IMR-90 (cell line): ENCODE data around the gene EYS.

Experiments used
- FOS ChIP-seq: fragments of 150-350 bp; IDR thresholded peaks from 2 replicates; pipeline ENCODE4 v1.6.1; 2016; ENCODE audit warnings: low read depth, low read length
- MAZ ChIP-seq: IDR thresholded peaks from 2 replicates; pipeline ENCODE4 v1.6.1; 2012; ENCODE audit warnings: low read depth, mild to moderate bottlenecking, low read length, improper control_type of control experiment, moderate library complexity, borderline replicate concordance
- POLR2A ChIP-seq: IDR thresholded peaks from 2 replicates; pipeline ENCODE4 v1.6.1; 2012; ENCODE audit warnings: mild to moderate bottlenecking, low read depth, low read length
- RAD21 ChIP-seq: IDR thresholded peaks from 2 replicates; pipeline ENCODE4 v1.6.1; 2012; ENCODE audit warnings: low read length, improper control_type of control experiment
- RCOR1 ChIP-seq: IDR thresholded peaks from 2 replicates; pipeline ENCODE4 v1.6.1; 2012; ENCODE audit warnings: mild to moderate bottlenecking, low read length, improper control_type of control experiment; ENCODE audit not compliant: insufficient replicate concordance
- SMC3 ChIP-seq: fragments of 150-350 bp; IDR thresholded peaks from 2 replicates; pipeline ENCODE4 v1.6.1; 2016; ENCODE audit warnings: low read depth, mild to moderate bottlenecking, antibody characterized with exemption, low read length, moderate library complexity
- TF ChIP-seq, protein P1 (sequence below): conservative IDR thresholded peaks from 2 replicates; pipeline ENCODE4 v1.5.1; 2012; ENCODE audit warnings: mild to moderate bottlenecking, low read depth, low read length, improper control_type of control experiment
- TF ChIP-seq, protein P2 (sequence below): fragments of 150-350 bp; IDR thresholded peaks from 2 replicates; pipeline ENCODE4 v1.6.1; 2017; ENCODE audit warnings: mild to moderate bottlenecking, antibody characterized with exemption, low read length, low read depth

DNA sequence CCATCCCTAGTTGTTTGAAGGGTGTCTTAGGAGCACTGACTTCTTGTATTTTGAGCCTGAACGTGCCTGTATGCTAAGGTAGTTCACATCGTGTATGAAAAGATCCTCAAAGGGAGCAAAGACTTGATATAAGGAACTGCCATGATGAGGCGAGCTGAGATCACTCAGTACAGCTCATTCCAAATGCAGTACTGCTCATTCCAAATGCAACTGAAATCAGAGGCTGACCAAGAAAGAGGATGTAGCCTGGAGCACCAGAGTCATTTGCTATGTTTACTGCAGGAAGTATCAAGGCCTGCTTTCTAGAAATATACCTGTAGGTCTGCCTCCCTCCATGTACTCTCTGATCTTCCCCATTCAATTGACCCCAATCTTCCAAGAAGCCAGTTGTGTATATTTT, 832.2 kb downstream of the EYS start:
- TF ChIP-seq, protein P1, sequence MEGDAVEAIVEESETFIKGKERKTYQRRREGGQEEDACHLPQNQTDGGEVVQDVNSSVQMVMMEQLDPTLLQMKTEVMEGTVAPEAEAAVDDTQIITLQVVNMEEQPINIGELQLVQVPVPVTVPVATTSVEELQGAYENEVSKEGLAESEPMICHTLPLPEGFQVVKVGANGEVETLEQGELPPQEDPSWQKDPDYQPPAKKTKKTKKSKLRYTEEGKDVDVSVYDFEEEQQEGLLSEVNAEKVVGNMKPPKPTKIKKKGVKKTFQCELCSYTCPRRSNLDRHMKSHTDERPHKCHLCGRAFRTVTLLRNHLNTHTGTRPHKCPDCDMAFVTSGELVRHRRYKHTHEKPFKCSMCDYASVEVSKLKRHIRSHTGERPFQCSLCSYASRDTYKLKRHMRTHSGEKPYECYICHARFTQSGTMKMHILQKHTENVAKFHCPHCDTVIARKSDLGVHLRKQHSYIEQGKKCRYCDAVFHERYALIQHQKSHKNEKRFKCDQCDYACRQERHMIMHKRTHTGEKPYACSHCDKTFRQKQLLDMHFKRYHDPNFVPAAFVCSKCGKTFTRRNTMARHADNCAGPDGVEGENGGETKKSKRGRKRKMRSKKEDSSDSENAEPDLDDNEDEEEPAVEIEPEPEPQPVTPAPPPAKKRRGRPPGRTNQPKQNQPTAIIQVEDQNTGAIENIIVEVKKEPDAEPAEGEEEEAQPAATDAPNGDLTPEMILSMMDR, result no peak
- TF ChIP-seq FOS, result no peak
- TF ChIP-seq POLR2A, result no peak
- no peak for TF ChIP-seq RCOR1
- TF ChIP-seq, protein P2, sequence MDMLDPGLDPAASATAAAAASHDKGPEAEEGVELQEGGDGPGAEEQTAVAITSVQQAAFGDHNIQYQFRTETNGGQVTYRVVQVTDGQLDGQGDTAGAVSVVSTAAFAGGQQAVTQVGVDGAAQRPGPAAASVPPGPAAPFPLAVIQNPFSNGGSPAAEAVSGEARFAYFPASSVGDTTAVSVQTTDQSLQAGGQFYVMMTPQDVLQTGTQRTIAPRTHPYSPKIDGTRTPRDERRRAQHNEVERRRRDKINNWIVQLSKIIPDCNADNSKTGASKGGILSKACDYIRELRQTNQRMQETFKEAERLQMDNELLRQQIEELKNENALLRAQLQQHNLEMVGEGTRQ, result no peak
- no peak for TF ChIP-seq RAD21
- no peak for TF ChIP-seq SMC3
- no peak for TF ChIP-seq MAZ
